H9 (cell line): Measurements from ENCODE around the gene BIRC6. TPM values are rescaled to one million over a fixed set of nuclear protein-coding genes. Genes with fewer than 3 reads are reported as not detected.

Source experiments
- DNase-seq: peaks from one replicate; pipeline ENCODE4 v3.0.0-alpha.2; 2017
- H2AFZ ChIP-seq: one replicate; pipeline ENCODE4 v1.6.1; 2013; ENCODE audit warnings: mild to moderate bottlenecking, low read length, control low read depth, moderate library complexity
- H2AK5ac ChIP-seq: 2 replicates; pipeline ENCODE4 v1.6.1; 2013; ENCODE audit warnings: low read length, control low read depth, mixed read lengths; ENCODE audit not compliant: insufficient read length
- H2BK120ac ChIP-seq: one replicate; pipeline ENCODE4 v1.6.1; 2013; ENCODE audit warnings: low read depth, mild to moderate bottlenecking, low read length, control low read depth, inconsistent platforms; ENCODE audit not compliant: poor library complexity, severe bottlenecking
- H2BK12ac ChIP-seq: 2 replicates; pipeline ENCODE4 v1.6.1; 2013; ENCODE audit warnings: low read length, control low read depth, mixed read lengths, low read depth; ENCODE audit not compliant: insufficient read length
- H2BK15ac ChIP-seq: 2 replicates; pipeline ENCODE4 v1.6.1; 2013; ENCODE audit warnings: low read depth, low read length, control low read depth
- H2BK20ac ChIP-seq: one replicate; pipeline ENCODE4 v1.6.1; 2013; ENCODE audit warnings: low read depth, mild to moderate bottlenecking, low read length, control low read depth, inconsistent platforms; ENCODE audit not compliant: poor library complexity, severe bottlenecking
- H2BK5ac ChIP-seq: 2 replicates; pipeline ENCODE4 v1.6.1; 2013; ENCODE audit warnings: low read length, control low read depth, mixed read lengths; ENCODE audit not compliant: insufficient read length
- H3K14ac ChIP-seq: 2 replicates; pipeline ENCODE4 v1.6.1; 2013; ENCODE audit warnings: low read length, control low read depth; ENCODE audit not compliant: insufficient read depth
- H3K18ac ChIP-seq: 2 replicates; pipeline ENCODE4 v1.6.1; 2013; ENCODE audit warnings: low read depth, mild to moderate bottlenecking, mixed read lengths, low read length, control low read depth; ENCODE audit not compliant: insufficient read length
- H3K23ac ChIP-seq: 2 replicates; pipeline ENCODE4 v1.6.1; 2013; ENCODE audit warnings: low read length, control low read depth, mixed read lengths, low read depth; ENCODE audit not compliant: insufficient read length
- H3K23me2 ChIP-seq: 2 replicates; pipeline ENCODE4 v1.6.1; 2013; ENCODE audit warnings: low read depth, mild to moderate bottlenecking, mixed read lengths, low read length, control low read depth; ENCODE audit not compliant: insufficient read length, poor library complexity, severe bottlenecking
- H3K27ac ChIP-seq: 2 replicates; pipeline ENCODE4 v1.5.1; 2013; ENCODE audit warnings: low read length, control low read depth, mixed read lengths, low read depth; ENCODE audit not compliant: insufficient read length
- H3K27me3 ChIP-seq: 2 replicates; pipeline ENCODE4 v1.6.1; 2013; ENCODE audit warnings: low read length, control low read depth, inconsistent platforms; ENCODE audit not compliant: insufficient read depth
- H3K4ac ChIP-seq: 2 replicates; pipeline ENCODE4 v1.6.1; 2013; ENCODE audit warnings: low read depth, mild to moderate bottlenecking, control low read depth, inconsistent platforms, low read length, moderate library complexity
- H3K4me1 ChIP-seq: 2 replicates; pipeline ENCODE4 v1.6.1; 2013; ENCODE audit warnings: low read length, control low read depth, inconsistent platforms; ENCODE audit not compliant: insufficient read depth
- H3K4me2 ChIP-seq: 2 replicates; pipeline ENCODE4 v1.6.1; 2013; ENCODE audit warnings: low read length, control low read depth, mixed read lengths; ENCODE audit not compliant: insufficient read length, insufficient read depth
- H3K56ac ChIP-seq: 2 replicates; pipeline ENCODE4 v1.6.1; 2013; ENCODE audit warnings: low read depth, mild to moderate bottlenecking, mixed read lengths, low read length, control low read depth; ENCODE audit not compliant: insufficient read length
- H3K79me1 ChIP-seq: 2 replicates; pipeline ENCODE4 v1.6.1; 2013; ENCODE audit warnings: low read depth, mild to moderate bottlenecking, moderate library complexity, low read length, control low read depth, inconsistent platforms; ENCODE audit not compliant: insufficient read depth, poor library complexity, severe bottlenecking
- H3K79me2 ChIP-seq: 2 replicates; pipeline ENCODE4 v1.6.1; 2013; ENCODE audit warnings: low read length, control low read depth, inconsistent platforms; ENCODE audit not compliant: insufficient read depth
- H3K9ac ChIP-seq: 2 replicates; pipeline ENCODE4 v1.6.1; 2013; ENCODE audit warnings: low read length, control low read depth, mixed read lengths; ENCODE audit not compliant: insufficient read length; ENCODE audit errors: extremely low read depth
- H3K9me3 ChIP-seq: one replicate; pipeline ENCODE4 v1.6.1; 2013; ENCODE audit warnings: low read depth, low read length, inconsistent platforms; ENCODE audit not compliant: control insufficient read depth
- H3T11ph ChIP-seq: one replicate; pipeline ENCODE4 v1.6.1; 2013; ENCODE audit warnings: mild to moderate bottlenecking, low read length, control low read depth, inconsistent platforms
- H4K20me1 ChIP-seq: one replicate; pipeline ENCODE4 v1.6.1; 2013; ENCODE audit not compliant: control insufficient read depth, insufficient read length, insufficient read depth
- H4K5ac ChIP-seq: 2 replicates; pipeline ENCODE4 v1.6.1; 2013; ENCODE audit warnings: low read depth, mild to moderate bottlenecking, mixed read lengths, low read length, control low read depth; ENCODE audit not compliant: insufficient read length
- H4K8ac ChIP-seq: replicated peaks from 2 replicates; pipeline ENCODE4 v1.6.1; 2013; ENCODE audit warnings: low read length, control low read depth, mixed read lengths, low read depth; ENCODE audit not compliant: insufficient read length
- H4K91ac ChIP-seq: 2 replicates; pipeline ENCODE4 v1.6.1; 2013; ENCODE audit warnings: low read depth, mild to moderate bottlenecking, moderate library complexity, mixed read lengths, low read length, control low read depth; ENCODE audit not compliant: insufficient read length
- H3K27ac Mint-ChIP-seq, 3 experiments: 2 replicates in 2 of 3; 3 replicates in 1 of 3; pipeline ENCODE4 v1.8.0; 2020 to 2021; ENCODE audit warnings: mixed read lengths in 3 of 3, mild to moderate bottlenecking in 1 of 3, moderate library complexity in 1 of 3
- H3K27me3 Mint-ChIP-seq: 2 replicates; pipeline ENCODE4 v1.8.0; 2021; ENCODE audit warnings: low read depth, mild to moderate bottlenecking, moderate library complexity, mixed read lengths
- H3K36me3 Mint-ChIP-seq, 3 experiments: 2 replicates in 2 of 3; 3 replicates in 1 of 3; pipeline ENCODE4 v1.8.0; 2020 to 2021; ENCODE audit warnings: low read depth in 3 of 3, mixed read lengths in 3 of 3; ENCODE audit not compliant: insufficient read depth in 1 of 3
- H3K4me1 Mint-ChIP-seq, 2 experiments: 2 replicates each; pipeline ENCODE4 v1.8.0; 2020; ENCODE audit warnings: mixed read lengths in 2 of 2
- H3K4me3 Mint-ChIP-seq, 2 experiments: 2 replicates in 1 of 2; 3 replicates in 1 of 2; pipeline ENCODE4 v1.8.0; 2020 to 2021; ENCODE audit warnings: mild to moderate bottlenecking in 2 of 2, mixed read lengths in 2 of 2, moderate library complexity in 1 of 2
- H3K9me3 Mint-ChIP-seq, 2 experiments: 2 replicates in 1 of 2; 3 replicates in 1 of 2; pipeline ENCODE4 v1.8.0; 2020; ENCODE audit warnings: mild to moderate bottlenecking in 2 of 2, mixed read lengths in 2 of 2, moderate library complexity in 1 of 2
- WGBS: extraction: QIAGEN DNeasy Blood & Tissue Kit; methylation state at CpG from one replicate; pipeline ENCODE4 v1.1.7; 2013; ENCODE audit warnings: missing lambda C conversion rate, low lambda C conversion rate, mixed read lengths; ENCODE audit not compliant: insufficient read length; ENCODE audit errors: extremely low coverage; 5-methylcytosine and 5-hydroxymethylcytosine counted together
- total RNA-seq: library from RNA; stranded (reverse); gene quantifications from 2 replicates; pipeline ENCODE4 v1.2.1, GENCODE V29; 2021
- TF ChIP-seq, protein P1 (sequence below): fragments of 200-600 bp; sonication (generic); conservative IDR thresholded peaks from 3 replicates; pipeline ENCODE4 v1.8.0; 2021; ENCODE audit warnings: antibody characterized with exemption, mild to moderate bottlenecking

The BIRC6 gene
- total RNA-seq, 1 experiment from 2014 or later: 78.8 TPM

DNA sequence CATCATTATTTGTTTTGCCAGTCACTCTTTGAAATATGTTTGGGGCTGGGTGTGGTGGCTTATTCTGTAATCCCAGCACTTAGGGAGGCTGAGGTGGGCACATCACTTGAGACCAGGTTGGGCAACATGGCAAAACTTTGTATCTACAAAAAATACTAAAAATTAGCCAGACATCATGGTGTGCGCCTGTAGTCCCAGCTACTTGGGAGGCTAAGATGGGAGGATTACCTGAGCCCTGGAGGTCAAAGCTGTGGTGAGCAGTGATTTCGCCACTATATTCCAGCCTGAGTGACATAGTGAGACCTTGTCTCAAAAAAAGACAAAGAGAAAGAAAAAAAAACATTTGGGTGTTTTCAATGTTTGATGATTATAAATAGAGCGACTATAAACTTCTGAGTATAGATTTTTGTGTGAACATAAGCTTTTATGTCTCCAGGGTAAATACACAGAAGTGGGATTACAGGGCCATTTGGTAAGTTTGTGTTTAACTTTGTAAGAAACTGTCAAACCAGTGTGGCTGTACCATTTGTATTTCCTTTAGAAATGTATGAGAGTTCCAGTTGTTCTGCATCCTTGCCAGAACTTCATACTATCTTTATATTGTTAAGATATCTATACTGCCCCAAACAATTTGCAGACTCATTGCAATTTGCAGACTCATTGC lies 15.8 kb downstream of the BIRC6 start:
- H3K9me3 ChIP-seq: no peaks in the 10 kb centered on the region
- no peaks in the 10 kb centered on the region for H3K4me1 ChIP-seq
- Mint-ChIP-seq H3K9me3 (no peaks in the 10 kb centered on the region; a peak in 1 of 5 replicates), H3K4me3 (no peak overlapping the region; a peak in 1 of 5 replicates), H3K27me3 (no peaks in the 10 kb centered on the region), H3K27ac (no peak overlapping the region; a peak in 1 of 7 replicates), H3K36me3 (peaks cover 3 to 15% (median 5%) of the 10 kb centered on the region in 3 experiments; a peak in 3 of 7 replicates), H3K4me1 (peaks cover 7 to 8% of the 10 kb centered on the region in 2 experiments)
- DNase-seq: no peak
- H2BK20ac ChIP-seq: no peak overlapping the region
- H4K8ac ChIP-seq: no peak overlapping the region
- H2BK120ac ChIP-seq: no peak overlapping the region
- peaks cover 5% of the 10 kb centered on the region for H3K79me1 ChIP-seq
- H3K23ac ChIP-seq: no peak overlapping the region
- no peaks in the 10 kb centered on the region for H4K20me1 ChIP-seq
- no peak overlapping the region for H4K5ac ChIP-seq
- no peaks in the 10 kb centered on the region for H3K23me2 ChIP-seq
- H3K9ac ChIP-seq: no peak overlapping the region
- H3T11ph ChIP-seq: no peak overlapping the region
- H3K56ac ChIP-seq: no peak overlapping the region
- no peak overlapping the region for H3K4ac ChIP-seq
- H2AFZ ChIP-seq: no peak overlapping the region
- no peak overlapping the region for H3K4me2 ChIP-seq
- no peak overlapping the region for H2BK15ac ChIP-seq
- H4K91ac ChIP-seq: no peak overlapping the region
- no CpG with 5 or more reads among the region's 3 CpGs for WGBS
- H2BK12ac ChIP-seq: no peak overlapping the region
- H3K79me2 ChIP-seq: peaks cover 45% of the 10 kb centered on the region; the same call in 1 of the 2 replicates
- H3K18ac ChIP-seq: no peak overlapping the region
- TF ChIP-seq, protein P1, sequence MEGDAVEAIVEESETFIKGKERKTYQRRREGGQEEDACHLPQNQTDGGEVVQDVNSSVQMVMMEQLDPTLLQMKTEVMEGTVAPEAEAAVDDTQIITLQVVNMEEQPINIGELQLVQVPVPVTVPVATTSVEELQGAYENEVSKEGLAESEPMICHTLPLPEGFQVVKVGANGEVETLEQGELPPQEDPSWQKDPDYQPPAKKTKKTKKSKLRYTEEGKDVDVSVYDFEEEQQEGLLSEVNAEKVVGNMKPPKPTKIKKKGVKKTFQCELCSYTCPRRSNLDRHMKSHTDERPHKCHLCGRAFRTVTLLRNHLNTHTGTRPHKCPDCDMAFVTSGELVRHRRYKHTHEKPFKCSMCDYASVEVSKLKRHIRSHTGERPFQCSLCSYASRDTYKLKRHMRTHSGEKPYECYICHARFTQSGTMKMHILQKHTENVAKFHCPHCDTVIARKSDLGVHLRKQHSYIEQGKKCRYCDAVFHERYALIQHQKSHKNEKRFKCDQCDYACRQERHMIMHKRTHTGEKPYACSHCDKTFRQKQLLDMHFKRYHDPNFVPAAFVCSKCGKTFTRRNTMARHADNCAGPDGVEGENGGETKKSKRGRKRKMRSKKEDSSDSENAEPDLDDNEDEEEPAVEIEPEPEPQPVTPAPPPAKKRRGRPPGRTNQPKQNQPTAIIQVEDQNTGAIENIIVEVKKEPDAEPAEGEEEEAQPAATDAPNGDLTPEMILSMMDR: no peak
- H3K14ac ChIP-seq: no peak overlapping the region
- no peak overlapping the region for H2BK5ac ChIP-seq
- no peak overlapping the region for H2AK5ac ChIP-seq
- no peaks in the 10 kb centered on the region for H3K27me3 ChIP-seq
- no peak overlapping the region for H3K27ac ChIP-seq
